Stimulated activated CD8-positive, alpha-beta memory T cell treated with anti-CD3 and anti-CD28 coated beads, Interleukin-4, amount 100 ng/mL, for 24 hours (primary cell): ENCODE data around the gene ELOVL6.
"Not testable (repeated sequence)": the region's sequence is repeated elsewhere in the genome, so short reads cannot be mapped to it uniquely, and the experiment has no call there.

Experiments
- DNase-seq: peaks from one replicate; pipeline ENCODE4 v3.0.0-alpha.2; 2020; ENCODE audit warnings: low read depth

ELOVL6 gene

DNA sequence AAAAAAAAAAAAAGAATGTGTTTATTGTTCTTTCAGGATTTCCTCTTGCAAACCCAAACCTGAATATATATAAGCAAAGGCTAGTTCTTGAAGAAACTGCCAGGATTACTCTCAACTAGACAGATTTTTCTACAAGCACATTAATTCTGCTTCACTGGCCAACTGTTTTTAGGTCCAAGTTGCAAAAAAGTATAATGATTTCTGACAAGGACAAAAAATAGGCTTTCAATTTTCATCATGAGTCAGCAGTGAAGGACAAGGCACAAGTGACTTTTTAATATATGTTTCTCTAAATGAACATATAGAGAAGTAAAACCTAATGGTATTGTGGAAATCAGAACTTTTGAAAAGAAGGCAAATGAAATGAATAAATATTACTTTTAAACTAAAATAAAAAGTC, 73.7 kb downstream of the ELOVL6 start:
- no peak for DNase-seq

DNA sequence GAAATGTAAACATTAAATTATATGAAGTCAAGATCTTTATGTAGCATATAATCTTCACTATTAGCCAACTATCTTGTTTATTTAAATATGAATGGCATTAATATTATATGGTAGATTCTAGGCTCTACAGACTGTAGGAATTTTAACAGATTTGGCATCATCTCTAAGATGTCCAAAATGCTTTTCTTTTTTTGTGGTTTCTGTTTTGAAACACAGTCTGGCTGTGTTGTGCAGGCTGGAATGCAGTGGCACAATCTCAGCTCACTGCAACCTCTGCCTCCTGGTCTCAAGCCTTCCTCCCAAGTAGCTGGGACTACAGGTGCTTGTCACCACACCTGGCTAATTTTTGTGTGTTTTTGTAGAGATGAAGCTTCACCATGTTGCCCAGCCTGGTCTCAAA, 76.2 kb downstream of the ELOVL6 start:
- no peak for DNase-seq

DNA sequence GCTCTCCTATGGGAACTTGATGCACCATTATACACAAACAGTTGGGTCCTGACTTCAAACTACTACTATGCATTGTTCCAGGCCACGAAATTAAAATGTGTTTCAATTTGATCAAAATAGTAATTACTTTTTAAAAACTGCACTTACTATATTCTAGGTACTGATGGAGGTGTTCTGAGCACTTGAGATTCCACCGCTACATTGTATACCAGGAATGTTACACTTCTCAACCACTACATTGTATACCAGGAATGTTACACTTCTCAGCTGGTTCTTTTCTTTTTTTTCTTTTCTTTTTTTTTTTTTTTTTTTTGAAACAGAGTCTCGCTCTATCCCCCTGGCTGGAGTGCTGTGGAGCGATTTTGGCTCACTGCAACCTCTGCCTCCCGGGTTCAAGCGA, 77.9 kb downstream of the ELOVL6 start:
- no peak for DNase-seq

DNA sequence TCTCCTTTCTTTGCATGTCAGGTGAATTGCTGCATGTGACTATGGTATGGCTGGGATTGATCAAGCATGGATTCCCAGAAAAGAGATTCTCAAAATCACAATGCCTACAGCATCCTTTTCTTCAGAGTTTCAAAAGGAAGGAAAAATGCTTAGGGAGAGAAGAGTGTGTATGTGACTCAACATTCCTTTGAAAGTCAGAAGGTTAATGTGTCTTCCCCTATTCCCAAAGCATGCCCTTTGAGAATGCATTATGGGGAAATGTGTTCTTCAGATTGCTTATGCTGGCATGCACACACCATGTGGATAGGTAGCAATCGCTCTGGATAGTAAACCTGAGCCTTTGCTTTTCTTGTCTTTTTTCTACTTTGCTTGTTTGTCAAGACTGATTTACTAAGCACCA, 78.5 kb downstream of the ELOVL6 start:
- DNase-seq: no peak

DNA sequence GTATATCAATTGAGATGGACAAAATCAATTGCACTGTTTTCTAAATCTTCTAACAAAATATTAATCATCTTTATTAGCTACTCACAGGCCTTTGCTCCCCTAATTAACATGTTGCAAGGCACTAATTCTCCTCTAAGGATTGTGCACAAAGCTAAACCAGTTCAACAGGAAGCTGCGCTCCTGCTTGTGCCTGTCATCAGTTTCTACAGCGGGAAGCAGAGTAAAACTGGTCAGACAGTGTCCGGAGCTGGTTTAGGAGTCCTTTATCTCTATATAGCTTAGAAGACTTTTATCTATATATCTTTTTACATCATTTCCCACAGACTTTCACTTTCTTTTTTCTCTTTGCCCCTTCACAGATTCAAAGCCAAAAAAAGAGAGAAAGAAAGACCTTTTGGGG, 79.1 kb downstream of the ELOVL6 start:
- no peak for DNase-seq

DNA sequence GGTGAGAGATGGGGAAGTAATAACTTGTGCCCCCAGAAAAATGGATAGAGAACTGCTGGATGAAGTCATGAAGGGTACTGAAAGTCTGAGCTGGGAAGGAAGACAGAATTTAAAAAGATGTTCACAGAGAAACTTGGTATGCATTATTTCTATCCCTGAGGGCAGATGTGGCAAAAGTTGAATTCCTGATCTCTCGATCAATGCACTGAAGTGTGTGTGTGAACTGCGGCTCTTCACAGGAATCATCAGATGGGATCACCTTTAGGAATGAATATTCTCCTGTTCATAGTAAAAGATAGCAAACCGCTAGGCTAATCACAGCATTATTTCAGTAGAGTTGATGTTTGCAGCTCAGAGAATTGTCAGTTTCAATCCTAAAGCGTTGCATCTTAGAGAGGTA, 86.4 kb downstream of the ELOVL6 start:
- no peak for DNase-seq

DNA sequence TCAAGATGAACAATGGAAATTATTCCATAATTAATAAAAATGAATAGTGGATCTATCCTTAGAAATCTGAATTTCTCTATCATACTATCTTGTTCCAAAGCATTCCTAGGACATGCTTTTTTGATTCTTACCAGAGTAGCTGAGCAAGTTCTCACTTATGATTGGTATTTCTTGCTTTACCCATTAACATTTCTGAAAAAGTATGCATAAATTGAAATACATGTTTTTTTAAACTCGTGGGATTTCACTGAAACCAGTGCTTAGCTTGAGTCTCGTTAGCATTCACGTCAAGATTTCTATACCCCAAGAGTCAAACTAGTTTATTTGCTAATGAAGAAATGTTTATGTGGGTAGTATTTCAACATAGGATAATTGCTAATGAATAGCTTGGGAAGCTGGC, 89.0 kb downstream of the ELOVL6 start:
- no peak for DNase-seq

DNA sequence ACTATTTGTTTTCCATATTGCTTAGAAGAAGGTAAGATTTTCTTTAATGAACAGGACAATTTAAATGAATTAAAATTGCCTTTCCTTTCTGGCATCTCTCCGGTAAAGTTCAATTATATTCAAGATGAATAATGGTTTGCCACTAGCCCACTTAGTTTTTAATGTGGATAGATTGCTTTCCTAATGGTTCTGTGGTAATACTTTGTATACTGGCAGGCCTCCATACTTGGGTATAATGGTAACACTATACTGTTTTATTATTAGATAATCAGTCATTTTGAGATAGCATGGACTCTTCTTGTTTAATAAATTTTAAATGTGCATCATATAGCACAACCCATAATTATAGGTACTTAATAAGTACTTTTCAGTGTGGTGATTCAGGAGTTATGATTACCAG, 89.5 kb downstream of the ELOVL6 start:
- DNase-seq: no peak

DNA sequence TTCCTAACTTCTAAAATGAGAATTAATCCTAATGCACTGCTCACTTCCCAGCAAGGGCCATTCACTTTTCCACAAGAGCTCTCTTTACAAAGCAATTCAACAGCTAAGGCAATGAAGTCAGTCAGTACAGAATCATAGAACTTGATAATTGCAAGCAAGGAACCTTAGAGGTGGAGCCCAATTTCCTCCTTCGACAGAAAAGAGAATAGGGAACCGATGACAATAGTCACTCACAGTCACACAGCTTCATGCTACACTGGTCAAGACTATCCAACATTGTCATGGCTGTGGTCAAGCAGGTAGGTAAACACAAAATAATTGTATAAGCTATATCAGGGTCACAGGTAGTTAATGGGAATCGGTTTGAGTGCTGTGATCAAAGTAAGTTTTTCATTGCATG, 90.0 kb downstream of the ELOVL6 start:
- no peak for DNase-seq

DNA sequence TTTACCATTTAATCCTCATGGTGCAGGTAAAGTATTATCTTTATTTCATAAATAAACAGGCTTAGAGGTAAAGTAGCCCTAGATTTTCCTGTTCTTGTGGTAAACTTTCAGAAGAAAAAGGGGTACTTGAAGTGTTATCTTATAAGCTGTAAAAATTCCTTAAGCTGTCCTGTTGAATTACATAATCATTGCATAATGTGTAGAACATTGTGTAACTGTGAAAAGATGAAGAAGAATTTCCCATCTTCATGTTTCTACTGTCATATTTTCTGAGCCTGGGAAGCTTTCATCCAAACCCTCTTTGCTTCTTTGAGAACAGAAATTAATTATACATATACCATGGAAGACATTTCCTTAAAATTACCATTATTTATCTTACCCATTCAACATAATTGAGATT, 90.5 kb downstream of the ELOVL6 start:
- no peak for DNase-seq

DNA sequence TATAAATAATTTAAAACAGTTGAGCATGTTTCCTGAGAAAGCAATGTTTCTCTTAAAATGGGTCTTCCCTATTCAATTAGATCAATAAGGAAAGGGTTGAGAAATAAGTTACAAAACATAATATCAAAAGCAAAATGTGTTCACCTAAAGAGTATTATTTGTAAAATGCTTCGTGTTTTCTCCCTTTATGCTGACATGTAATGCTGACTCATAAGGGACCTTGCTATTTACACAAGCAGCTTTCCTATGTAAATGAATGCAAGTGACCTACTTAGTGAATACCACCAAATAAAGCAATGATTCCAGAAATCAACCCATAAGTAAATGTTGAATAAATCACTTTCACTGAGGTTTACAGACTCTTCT, 91.5 kb downstream of the ELOVL6 start:
- no peak for DNase-seq

DNA sequence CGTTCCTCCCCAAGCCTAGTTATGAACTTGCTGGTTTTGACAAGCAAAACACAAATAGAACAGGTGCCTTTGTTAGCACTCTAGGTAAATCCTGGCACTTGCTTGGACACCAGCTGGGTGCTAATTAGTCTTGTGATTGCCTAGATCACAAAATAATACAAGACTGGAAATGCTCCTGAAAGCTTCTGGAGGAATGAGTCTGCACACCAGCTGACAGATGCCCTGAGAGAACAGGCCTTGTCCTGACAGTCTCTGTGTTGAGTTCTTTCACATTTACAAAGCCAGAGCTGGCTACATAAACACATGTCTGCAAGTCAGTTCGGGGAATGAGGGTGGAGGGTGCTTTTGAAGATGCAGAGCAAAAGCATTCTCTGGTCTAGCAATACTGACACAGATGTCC, 93.8 kb downstream of the ELOVL6 start:
- DNase-seq: no peak

DNA sequence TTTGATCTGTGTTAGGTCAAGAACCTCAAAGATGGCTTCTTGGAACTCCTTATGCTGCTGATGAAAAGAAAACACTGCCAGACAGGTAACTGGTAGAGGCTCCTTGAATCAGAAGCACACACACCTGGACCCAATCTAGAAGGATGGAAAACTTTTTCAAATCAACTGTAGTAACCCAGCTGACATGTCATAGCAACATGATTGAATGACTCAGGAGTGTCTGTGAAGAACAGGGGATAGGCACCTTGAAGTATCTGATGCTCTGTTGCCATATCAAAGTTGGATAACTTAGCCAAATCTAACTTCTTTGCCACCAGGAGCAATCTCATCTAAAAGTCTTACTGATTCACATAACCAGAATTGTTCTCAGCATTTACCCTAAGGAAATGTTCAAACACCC, 98.8 kb downstream of the ELOVL6 start:
- no peak for DNase-seq

DNA sequence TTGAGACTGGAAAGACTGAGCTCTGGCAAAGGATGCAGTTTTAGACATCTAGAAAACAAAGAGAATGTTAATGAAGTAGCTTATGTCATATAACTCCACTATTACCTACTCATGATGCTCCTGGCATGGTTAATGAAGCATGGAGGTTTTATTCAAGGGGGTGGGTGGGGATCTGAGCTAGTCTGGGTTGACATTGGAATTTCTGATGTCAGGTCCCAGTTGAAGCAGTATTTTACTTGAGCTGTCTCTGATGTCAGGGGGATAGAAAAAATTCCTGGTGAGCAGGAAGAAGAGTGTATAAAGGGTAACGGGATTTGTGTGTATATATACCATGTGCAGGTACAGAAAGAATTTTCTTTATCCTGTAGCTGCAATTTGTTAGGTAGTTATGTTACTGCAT, 102.0 kb downstream of the ELOVL6 start:
- DNase-seq: no peak

DNA sequence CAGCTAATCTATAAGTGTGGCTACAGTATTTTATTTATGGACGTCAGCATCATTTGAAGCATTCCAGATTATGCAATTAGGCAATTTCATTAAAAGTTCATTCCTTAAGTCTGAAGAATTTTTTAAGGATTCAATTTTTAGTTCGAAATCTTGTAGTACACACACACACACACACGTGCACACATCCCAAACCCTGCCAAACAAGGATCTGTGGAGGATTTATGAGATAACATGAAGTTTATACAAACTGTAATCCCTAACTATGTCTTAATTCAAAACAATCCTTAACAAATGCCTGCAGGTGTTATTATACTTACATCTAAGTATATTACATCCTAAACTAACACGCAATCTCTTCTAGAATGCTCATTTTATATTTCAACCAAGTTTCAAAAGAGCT, 105.8 kb downstream of the ELOVL6 start:
- no peak for DNase-seq

DNA sequence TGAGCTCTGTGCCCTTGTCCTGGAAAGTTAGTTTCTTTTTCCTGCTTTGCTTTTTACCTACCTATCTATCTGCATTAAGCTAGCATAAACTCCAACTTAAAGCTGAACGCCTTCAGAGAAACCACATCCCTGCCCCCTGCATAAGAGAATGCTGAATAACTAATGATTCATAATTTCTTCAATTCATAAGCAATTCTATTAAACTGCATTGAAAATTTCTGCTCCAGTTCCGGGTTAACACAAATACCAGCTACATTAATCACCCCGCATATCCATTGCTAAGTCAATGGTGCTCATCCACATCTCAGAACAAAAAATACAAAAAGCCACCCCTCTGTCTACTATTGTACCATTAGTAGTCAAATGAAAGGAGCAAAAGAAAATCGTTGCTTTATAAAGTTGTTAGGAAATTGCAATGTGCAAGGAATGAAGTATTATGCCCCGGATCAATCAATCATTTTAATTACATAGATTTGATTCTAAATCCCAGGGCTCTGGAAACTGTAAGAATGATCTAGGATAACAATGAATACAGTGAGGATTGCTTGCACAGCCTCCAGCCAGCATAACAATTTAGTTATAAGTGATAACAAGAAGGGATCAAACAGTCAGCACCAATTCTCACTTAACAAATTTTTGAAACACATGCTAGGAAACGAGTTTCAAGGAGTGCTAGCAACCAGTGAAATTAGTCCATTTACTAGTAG, 106.8 kb downstream of the ELOVL6 start:
- DNase-seq: no peak

DNA sequence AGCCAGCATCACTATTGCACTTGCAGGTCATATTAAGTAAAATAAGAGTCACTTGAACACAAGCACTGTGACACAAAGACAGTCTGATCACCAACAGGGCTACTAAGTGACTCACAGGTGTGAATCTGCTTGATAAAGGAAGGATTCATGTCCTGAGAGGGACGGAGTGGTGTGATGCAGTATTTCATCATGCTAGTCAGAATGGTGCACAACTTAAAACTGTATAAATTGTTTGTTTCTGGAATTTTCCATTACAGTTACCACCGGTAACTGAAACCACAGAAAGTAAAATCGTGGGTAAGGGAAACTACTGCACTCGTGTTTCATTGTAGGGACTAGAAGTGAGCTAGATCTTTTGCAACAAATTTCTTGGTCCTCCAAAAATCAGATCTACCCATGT, 109.7 kb downstream of the ELOVL6 start:
- DNase-seq: no peak

DNA sequence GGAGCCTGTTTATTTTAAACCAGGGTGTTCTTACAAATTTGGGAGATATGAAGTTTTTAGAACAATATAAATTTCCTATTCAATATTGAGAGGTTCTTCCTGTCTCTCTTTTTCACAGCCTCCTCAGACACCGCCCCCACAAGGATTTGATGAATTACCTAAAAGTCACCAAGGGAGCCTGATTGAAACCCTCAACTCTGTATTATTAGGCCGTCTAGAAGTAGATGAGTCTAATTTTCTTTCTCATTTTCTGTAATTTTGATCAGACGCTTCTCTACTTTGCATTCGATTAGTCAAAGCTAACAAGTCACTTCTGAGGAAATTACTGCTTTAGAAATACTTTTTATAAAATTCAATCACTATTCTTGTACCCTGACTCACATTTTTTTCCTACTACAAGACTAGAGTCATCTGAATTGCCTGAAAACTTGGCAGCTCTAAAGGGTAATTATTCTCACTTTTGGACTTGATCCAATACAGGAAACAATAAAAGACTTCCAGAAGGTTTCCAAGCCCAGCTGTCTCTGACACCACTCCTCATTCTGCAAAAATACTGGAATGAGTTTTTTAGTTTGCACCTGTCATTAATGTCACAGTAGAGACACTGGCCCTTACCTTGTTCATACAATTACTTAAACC, 111.2 kb downstream of the ELOVL6 start:
- no peak for DNase-seq

DNA sequence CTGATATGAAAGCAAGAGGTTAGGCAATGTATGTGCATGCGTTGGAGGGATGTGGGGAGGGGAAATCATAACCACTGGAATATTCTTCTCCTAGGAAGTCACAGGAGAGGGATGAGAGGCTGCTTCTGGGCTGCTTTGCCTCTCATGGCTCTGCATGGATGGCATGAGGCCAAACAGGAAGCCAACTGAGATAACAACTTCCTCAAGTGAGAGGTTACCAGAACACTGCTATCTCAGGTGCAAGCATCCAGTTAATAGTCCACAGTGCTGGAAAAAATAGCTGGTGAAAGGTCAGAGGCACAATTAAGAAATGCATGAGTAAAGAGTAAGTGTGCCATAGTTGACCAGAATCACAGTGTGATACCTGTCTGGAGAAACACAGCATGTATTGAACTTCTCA, 113.3 kb downstream of the ELOVL6 start:
- DNase-seq: no peak

DNA sequence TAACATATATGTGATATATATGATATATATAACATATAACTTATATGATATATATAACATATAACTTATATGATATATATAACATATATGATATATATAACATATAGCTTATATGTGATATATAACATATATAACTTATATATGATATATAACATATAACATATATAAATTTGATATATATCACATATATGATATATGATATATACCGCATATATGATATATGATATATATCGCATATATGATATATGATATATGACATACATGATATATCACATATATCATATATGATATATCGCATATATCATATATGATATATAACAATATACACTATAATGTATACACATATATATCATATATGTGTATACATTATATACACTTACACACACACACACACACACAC, 114.3 kb downstream of the ELOVL6 start:
- DNase-seq: no peak

DNA sequence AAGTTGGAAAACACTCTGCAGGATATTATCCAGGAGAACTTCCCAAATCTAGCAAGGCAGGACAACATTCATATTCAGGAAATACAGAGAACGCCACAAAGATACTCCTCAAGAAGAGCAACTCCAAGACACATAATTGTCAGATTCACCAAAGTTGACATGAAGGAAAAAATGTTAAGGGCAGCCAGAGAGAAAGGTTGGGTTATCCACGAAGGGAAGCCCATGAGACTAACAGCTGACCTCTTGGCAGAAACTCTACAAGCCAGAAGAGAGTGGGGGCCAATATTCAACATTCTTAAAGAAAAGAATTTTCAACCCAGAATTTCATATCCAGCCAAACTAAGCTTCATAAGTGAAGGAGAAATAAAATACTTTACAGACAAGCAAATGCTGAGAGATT, 120.3 kb downstream of the ELOVL6 start:
- not testable (repeated sequence) for DNase-seq

DNA sequence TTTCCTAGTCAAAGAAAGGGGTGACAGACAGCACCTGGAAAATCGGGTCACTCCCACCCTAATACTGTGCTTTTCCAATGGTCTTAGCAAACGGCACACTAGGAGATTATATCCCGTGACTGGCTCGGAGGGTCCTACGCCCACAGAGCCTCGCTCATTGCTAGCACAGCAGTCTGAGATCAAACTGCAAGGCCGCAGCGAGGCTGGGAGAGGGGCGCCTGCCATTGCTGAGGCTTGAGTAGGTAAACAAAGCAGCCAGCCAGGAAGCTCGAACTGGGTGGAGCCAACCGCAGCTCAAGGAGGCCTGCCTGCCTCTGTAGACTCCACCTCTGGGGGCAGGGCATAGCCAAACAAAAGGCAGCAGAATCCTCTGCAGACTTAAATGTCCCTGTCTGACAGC, 121.6 kb downstream of the ELOVL6 start:
- DNase-seq: not testable (repeated sequence)

DNA sequence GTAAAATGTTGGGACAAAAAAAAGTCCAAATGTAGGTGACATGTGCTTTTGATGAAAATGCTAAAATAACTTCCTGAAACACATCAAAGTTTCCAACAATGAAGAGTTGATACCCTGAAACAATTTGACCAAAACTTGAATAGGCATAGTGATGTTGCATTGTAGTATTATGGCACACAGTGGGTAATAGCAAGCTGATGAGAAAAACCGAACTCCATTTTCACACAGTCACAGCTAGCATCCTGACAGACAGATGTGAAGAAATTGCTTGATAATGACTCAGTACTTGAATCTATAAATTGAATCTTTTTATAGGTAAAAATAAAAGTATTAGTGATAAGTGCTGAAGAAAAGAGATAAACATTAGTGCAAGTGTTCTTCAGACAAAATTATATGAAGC, 122.5 kb downstream of the ELOVL6 start:
- DNase-seq: no peak

DNA sequence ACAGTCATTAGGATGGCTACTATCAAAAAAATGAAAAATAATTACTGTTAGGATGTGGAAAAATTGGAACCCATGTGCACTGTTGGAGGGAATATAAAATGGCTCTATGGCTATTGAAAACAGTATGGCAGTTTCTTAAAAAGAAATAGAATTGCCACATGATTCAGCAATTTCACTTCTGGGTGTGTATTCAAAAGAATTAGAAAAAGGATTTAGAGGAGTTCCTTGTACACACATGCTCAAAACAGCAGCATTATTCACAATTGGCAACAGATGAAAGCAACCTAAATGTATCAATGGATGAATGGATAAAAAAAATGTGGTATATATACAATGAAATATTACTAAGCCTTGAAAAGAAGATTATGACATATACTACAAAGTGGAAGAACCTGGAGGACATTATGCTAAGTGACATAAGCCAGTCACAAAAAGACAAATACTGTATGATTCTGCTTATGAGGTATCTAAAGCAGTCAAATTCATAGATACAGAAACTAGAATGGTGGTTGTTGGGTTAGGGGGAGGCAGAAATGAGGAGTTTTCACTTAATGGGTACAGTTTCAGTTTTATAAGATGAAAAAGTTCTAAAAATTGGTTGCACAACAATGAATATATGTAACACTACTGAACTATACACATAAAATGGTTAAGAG, 123.2 kb downstream of the ELOVL6 start:
- no peak for DNase-seq
